ENCODE data around the gene ZNF155.

Gene ZNF155

GRCh38 chr19:44026622-44027021, 42.6 kb downstream of the ZNF155 start:
- H3K4me3 ChIP-seq (replicated peaks; ENCODE audit: low read depth, low read length), result no peak overlapping the region
- TF ChIP-seq CTCF (IDR thresholded peaks at IDR 0.05; ENCODE audit: low read length, missing control alignments), result no peak
- DNase-seq (ENCODE audit: low read depth), result no peak

- TF ChIP-seq CTCF (IDR thresholded peaks at IDR 0.05; ENCODE audit: low read length, missing control alignments), result no peak
- DNase-seq (ENCODE audit: low read depth), result no peak
- H3K4me3 ChIP-seq (replicated peaks; ENCODE audit: low read depth, low read length), result no peak overlapping the region
Measured at GRCh38 chr19:44032001-44032610, 48.1 kb downstream of the ZNF155 start.

GRCh38 chr19:44042147-44042546, 58.2 kb downstream of the ZNF155 start:
- TF ChIP-seq CTCF (IDR thresholded peaks at IDR 0.05; ENCODE audit: low read length, missing control alignments), result no peak
- no peak for DNase-seq (ENCODE audit: low read depth)
- no peak overlapping the region for H3K4me3 ChIP-seq (replicated peaks; ENCODE audit: low read depth, low read length)

Measured in fibroblast of pulmonary artery (primary cell).